Activated CD4-positive, CD25-positive, alpha-beta regulatory T cell treated with anti-CD3 and anti-CD28 coated beads, Interleukin-2, amount 50 U/mL, for 72 hours (primary cell): ENCODE data around the gene ARHGAP24.
"Not testable (repeated sequence)": the region's sequence is repeated elsewhere in the genome, so short reads cannot be mapped to it uniquely, and the experiment has no call there.

Experiments
- DNase-seq: peaks from one replicate; pipeline ENCODE4 v3.0.0; 2021

The ARHGAP24 gene

DNA sequence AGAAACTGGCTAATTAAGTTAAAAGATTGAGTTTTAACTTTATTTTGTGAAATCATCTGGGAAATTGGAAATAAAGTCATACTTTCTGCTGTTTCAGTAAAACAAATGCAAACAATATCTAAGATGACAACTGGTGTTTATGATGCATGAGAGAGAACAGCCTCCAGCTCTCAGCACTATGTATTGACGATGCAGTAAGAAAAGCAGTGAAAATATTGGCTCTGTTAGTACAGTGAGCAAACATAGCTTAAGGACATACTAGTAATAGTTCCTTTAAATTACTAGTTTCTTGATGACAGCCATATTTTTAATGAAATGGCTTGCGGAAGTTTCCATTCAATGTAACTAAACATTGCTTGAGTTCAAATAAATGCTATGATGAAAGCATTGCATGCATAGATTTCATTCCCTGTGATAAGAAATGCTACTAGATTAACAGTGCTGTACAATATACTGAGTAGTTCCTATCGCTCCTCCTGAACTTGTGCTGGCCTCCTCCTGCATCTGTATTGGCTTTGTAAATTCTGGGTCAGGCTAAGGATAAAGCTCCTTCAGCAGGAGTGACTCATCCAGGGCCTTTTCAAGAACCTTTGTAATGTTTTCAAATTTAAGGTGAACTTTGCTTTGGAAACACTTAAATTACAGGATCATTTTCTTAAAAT is 11.6 kb downstream of the ARHGAP24 start:
- no peak for DNase-seq

DNA sequence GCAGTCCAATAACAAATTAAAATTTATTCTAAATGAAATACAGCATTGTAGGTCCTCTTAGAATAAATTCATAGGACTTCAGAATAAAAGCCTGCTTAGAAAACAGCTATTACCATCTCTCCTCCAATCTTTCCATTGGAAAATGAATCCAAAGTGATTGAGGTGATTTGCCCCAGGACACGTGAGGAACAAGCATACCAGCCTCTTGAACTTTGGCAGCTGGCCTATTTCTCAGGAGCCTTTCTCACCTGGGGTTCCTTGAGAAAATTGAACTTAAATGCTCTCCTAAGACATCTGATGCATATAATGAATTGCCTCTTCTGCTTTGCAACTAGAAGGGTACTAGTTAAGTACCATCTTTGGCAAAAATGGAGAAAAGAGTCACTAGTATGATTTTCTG is 13.5 kb downstream of the ARHGAP24 start:
- DNase-seq: no peak

DNA sequence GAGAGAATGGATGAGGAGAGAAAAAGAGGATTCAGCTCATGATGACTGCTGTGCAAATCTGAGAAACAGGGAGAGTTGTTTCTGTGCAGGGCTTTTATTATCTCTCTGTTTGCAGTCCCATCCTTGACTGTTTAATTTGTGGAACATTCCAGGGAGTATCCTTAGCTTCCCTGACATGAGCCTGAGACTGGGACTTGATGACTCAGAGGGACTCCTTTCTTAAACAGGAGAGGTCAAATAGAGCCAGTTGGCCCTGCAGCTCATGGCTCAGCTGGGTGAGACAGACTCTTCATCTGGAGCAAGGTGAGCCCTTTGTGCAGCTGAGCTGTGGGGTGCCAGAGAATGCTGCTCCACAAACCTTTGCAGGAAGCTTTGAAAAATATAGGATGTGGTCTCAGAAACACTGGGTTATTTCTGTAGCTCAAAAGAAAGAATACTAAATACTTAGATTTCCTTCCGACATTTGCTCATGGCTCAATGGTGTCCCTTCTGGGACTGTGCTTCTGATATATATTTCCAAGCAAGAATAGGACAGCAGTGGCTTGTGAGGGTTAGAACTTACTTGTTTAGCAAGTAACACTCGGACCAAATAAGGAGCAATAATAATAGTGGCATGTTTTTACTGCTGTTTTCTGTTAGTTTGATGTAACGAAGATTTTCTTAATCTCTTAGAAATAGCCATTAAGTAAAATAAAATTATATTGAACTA is 14.5 kb downstream of the ARHGAP24 start:
- no peak for DNase-seq

DNA sequence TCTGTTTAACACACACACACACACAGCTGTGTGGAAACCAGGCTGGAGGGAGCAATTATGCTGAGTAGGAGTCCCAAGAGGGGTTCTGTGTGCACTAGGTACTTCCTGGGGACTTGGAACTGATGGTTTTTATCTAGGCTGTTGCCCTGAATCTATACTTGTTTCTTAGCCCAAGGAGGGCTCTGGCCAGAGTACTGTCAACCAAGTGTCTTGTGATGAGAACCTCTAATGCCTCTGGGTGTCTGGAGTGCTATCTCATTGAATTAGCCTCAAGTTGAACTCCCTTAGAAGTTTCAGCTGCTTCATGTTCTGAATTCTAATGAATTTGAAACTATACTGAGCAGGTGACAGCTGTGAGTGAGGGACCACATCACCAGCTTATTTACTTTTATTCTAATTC is 16.6 kb downstream of the ARHGAP24 start:
- no peak for DNase-seq

DNA sequence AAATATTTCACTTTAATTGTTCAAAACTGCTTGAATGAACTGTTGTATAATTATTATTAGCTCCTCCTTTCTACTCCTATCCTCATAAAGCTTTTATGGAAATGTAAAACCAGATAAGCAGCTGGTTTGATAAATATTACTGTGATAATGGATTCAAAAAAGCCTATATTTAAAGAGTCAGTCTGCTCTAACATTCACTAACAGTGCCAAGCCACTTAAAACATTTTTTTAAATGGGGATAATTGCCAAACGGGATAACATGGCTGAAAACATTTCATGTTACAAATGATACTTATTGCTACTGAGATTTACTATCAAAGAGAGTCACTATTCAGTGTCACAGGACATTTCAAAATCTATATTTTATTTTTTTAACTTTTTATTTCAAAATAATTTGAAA is 17.4 kb downstream of the ARHGAP24 start:
- DNase-seq: no peak

DNA sequence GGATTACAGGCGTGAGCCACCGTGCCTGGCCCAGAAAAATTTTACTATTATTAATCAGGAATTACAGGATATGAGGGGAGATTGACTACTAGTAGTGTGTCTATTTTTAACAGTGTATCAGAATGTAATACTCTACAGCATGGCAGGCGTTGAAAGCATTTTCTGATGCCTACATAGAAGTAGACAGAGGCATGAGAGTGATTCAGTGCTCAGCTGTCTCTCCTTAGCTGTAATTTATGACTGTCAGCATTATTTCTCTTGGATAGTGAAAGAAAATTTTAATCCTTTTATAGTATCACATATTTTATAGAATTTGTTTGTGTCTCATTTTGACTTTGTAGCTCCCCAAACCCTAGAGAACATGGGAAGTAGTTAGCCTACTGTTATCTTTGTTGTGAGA is 20.7 kb downstream of the ARHGAP24 start:
- DNase-seq: no peak

DNA sequence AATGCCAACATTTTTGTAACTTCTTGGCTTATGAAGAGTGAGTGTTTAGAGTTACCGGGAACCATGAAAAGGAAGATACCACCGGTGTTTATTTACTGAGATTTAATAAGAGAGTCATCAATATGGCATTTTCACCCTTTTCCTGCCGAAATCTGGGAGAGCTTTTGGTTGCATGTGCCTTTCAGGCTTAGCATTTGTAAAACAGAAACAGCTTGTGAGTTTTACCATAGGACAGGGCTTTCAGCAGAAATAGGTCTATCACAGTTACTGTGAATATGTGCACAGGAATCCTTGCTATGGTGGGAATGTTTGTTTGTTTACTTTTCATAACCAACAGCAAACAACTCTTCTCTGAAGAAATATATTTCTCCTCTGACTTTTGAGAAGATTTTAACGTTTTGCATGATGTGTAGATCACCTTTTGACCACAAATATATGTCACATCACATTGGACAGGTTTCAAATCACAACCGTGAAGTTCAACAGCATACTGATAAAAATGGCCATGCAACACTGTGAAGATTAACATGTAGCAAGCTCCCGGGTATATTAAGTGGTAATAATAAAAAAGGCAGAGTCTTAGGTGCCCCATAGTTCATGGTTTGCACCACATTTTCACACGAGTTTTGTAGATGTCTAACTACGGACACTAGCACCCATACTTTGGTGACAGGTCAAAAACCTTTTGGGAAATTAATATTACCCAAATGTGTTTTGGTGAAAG is 21.3 kb downstream of the ARHGAP24 start:
- DNase-seq: no peak

DNA sequence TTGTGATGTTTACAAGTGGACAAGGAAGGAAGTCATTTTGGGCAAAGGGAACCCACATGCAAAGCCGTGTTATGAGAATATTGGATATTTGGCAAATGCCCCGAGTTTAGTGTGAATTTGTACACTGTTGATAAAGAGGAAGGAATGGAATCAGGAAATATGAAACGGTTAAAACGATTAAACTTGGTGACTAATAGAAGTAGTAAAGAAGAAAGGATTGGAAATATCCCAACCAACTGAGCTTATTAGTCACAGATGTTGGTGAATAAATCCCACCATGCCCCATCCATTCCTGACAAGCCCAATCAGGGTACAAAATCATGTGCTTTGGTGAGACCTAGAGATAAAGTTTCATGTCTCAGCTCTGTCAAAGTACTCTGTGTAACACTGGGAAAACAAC is 22.0 kb downstream of the ARHGAP24 start:
- DNase-seq: no peak

DNA sequence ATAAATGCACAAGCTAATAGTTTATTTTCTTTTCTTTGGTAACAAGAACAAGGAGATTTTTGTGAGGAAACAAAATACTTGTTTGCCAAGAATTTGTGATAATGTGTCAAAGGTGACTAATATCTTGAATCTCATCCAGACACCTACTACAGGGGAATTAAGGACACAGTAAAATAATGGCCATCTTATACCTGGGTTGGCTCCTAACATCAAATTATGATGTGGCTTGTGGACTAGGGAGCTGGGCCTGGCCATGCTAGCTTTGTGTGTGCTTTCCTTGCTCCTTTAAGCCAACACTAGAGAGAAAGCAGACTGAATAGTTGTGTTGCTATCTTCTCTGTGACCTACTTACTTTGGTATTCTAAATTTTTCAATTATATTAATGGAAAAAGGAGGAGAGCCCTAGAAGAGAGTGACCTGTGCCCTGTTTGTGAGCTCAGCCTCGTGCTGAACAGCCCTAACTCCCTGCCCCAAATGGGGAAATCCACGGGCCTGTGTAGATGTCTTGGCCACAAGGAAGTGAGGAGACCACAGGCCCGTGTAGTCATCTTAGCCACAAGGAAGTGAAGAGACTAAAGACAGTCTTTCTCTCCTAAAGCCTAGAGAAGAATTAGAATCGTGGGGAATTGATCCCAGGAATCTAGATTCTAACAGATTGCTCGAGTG is 23.3 kb downstream of the ARHGAP24 start:
- DNase-seq: no peak

DNA sequence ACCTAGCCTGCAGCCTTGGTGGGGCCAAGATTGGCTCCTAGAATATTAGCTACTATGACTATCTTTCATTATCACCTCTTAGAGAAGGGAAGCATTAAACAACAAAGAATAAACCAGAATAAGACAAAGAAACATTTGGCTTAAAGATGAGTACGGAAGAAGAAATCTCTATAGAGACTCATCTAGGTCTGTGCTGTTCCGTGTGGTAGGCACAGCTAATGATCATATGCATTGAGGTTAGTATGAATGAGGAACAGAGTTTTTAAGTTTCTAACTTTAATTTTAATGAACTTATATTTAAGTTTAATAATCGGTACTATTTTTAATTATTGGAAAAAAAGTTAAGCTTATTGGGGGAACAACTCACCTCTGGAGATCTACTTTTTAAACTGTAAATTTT is 24.6 kb downstream of the ARHGAP24 start:
- DNase-seq: no peak

DNA sequence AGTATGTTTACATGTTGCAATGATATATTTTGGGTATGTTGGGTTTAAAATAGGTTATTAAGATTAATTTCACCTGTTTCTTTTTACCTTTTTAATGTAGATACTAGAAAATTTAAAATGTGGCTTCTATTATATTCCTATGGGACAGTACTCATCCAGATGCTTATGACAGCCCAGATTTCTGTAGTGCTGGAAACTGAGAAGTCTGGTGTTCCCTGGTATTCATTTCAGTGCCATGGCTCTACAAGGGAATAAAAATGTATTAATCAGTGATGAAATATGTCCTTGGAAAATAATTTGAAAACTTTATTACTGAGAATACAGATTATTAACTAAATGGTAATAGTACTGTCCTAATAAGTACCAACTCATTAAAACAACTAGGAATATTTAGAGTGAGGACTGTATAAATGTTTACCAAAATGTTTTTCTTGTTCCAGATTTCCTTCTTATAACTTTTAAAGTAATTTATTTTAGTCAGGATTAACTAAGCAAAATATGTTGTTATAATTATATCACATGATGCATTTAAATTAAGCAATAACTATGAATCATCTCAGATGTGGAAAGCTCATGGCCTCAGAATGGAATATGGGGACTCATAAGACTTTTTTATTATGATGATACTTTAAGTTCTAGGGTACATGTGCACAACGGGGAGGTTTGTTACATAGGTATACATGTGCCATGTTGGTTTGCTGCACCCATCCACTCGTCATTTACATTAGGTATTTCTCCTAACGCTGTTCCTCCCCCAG is 25.3 kb downstream of the ARHGAP24 start:
- DNase-seq: no peak

DNA sequence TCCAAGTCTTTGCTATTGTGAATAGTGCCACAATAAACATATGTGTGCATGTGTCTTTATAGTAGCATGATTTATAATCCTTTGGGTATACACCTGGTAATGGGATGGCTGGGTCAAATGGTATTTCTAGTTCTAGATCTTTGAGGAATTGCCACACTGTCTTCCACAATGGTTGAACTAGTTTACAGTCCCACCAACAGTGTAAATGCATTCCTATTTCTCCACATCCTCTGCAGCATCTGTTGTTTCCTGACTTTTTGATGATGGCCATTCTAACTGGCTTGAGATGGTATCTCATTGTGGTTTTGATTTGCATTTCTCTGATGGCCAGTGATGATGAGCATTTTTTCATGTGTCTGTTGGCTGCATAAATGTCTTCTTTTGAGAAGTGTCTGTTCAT is 26.2 kb downstream of the ARHGAP24 start:
- DNase-seq: not testable (repeated sequence)

DNA sequence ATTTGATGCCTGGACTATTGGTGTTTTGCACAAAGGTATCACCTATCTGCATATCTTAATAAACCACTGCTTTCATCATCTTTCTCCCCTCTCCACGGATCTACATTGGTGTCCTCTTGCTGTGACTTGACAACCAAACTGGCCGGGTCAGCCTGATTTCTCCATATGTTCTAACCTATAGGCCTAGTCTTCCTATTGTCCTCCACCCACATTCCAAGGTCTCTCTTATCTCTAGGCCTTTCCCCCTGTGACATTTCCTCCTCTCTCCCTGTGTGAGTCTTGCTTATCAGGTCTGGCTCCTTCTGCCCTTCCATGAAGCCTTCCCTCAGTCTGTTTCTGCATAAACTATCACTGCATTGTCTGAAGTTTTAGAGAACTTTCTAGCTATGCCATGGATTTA is 33.7 kb downstream of the ARHGAP24 start:
- DNase-seq: no peak

DNA sequence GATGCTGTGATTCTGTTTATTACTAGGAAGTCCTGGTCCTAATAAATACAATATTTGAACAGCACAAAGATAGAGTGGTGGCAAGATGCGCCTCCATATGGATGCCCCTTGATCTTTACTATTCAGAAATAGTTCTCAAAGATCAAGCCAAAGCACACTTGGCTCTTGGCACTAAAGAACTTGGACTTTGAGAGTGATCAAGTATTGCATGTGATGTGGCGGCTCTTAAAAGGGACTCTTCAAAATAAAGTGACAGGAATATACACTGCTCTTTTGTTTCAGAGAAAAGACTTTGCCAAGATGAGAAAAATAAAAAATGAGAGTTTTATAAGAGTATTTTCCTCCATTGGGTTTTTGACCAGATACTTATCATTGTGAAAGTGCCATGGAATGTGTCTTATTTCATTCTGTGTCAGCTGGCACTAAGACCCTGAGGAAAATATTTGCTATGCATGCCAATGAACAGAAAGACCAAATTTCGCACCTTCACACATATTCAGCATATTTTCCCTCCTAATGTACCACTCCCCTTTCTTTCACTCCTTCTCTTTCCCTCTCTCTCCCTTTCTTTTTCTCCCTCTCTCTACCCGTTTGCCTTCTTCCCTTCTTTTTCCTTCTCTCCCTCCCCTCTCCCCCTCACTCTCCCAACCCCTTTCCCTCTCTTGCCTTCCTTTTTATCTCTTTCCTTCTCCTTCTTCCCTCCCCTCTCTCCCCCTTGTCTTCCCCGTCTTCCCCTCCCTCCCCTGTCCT is 35.1 kb downstream of the ARHGAP24 start:
- DNase-seq: no peak

DNA sequence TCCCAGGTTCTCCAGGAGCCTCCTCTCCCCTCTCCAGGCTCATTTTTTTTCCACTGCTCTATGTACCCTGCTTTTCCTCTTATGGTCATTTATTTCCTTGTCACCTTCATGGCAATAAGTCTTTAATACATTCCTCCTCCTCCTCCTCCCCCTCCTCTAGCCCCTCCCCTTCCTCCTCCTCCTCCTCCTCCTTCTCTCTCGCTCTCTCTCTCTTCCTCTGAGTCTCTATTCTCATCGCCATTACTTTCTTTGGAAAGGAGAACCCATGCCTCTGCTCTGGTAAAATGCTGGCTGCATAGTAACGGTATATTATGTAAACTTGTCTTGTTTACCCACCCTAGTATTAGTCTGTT is 35.7 kb downstream of the ARHGAP24 start:
- DNase-seq: no peak

DNA sequence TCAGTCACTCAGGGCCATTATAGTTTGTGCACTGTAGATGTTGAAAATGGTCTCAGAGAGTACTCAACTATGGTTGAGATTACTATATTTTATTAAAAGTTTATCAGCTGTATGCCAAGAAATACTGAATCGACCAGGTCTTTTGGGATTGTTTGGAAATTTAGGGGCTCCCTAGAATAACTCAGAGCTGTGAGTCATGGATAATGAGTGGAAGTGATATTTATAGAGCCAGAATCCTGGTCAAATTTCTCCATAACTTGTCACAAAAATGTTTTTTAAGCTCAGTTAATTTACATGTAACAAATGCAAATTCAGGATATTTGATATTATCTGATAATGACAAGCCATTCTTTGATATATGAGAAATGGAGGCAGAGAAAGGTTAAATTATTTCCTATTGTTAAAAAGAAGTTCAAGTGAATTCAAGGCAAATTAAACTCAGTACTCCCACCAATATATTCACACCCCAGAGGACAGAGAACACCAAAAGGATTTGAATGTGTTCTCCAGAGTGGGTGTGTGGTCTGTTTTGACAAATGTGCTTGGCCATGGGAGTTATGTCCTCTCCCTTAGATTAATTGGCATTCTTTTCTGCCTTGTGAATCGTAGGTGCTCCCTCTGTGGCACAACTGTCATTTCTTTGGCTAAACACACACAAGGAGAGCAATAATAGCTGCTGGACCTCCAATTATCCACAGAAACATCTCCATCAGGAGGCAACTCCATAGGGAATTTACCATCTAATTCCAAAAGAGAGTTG is 37.7 kb downstream of the ARHGAP24 start:
- no peak for DNase-seq

DNA sequence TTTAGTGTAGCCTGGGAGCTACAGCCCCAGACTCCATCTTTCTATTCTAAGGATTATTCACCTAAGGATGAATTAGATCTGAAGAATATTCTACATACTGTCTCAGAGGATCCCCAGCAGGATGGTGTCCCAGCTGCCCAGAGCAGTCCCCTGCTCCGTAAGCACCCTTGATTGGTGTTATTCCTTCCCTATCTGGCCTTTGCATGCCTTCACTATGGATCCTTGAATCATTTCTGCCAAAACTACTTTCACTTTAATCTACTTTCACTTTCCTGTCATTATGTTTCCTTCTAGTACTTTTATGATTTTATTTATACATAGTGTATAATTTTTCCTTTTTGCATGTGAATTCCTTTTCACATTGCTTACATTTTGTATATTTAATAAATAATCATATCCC is 39.2 kb downstream of the ARHGAP24 start:
- DNase-seq: no peak

DNA sequence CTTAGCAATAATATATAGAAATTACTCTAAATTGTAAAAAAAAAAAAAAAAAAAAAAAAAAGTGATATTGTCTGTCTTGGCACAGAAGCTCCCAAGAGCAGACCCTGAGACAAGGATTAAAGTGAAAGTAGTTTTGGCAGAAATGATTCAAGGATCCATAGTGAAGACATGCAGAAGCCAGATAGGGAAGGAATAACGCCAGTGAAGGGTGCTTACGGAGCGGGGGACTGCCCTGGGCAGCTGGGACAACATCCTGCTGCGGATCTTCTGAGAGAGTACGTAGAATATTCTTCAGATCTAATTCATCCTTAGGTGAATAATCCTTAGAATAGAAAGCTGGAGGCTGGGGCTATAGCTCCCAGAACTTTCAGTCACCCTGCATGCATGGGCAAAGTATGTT is 39.8 kb downstream of the ARHGAP24 start:
- no peak for DNase-seq

DNA sequence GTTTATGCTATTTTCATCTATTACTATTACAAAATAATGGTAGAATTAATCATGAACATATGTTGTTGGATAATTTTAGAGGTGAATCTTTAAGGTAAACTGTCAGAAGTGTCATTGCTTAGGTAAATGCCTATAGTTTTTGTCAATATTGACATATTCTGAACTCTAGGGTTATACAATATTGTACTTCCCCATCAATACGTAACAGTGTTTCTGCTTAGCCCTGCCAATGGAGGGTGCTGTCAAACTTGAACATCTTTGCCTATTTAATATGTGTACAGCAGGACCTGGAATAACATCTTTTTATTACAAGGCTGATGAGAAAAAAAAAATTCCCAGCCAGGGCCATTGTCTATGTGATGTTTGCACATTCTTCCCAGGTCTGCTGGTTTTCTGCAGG is 40.8 kb downstream of the ARHGAP24 start:
- no peak for DNase-seq

DNA sequence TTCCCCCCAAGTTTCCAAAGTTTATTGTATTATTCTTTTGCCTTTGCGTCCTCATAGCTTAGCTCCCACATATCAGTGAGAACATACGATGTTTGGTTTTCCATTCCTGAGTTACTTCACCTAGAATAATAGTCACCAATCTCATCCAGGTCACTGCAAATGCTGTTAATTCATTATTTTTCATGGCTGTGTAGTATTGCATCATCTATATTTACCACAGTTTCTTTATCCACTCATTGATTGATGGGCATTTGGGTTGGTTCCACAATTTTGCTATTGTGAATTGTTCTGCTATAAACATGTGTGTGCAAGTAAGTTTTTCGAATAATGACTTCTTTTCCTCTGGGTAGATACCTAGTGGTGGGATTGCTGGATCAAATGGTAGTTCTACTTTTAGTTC is 43.6 kb downstream of the ARHGAP24 start:
- DNase-seq: not testable (repeated sequence)
